SK-N-SH treated with all-trans-retinoic acid at 6 μM for 48 hours (cell line): ENCODE measurements around the gene MCAT.

ENCODE experiments used
- ARNTL ChIP-seq: fragments of 450-650 bp; formaldehyde crosslinking; IDR thresholded peaks from 2 replicates; pipeline ENCODE4 v1.5.0; 2020; ENCODE audit warnings: low read depth, mild to moderate bottlenecking, moderate library complexity, borderline replicate concordance
- ESRRG ChIP-seq: fragments of 250-450 bp; sonication (Bioruptor Pico); IDR thresholded peaks from 2 replicates; pipeline ENCODE4 v1.6.1; 2021; ENCODE audit warnings: mild to moderate bottlenecking
- ISL1 ChIP-seq: fragments of 250-450 bp; sonication (Bioruptor Pico); IDR thresholded peaks from 2 replicates; pipeline ENCODE4 v2.1.2; 2022; ENCODE audit warnings: mild to moderate bottlenecking, moderate library complexity
- PPARA ChIP-seq: fragments of 250-450 bp; sonication (Bioruptor Pico); IDR thresholded peaks from 2 replicates; pipeline ENCODE4 v1.5.0; 2020; ENCODE audit warnings: mild to moderate bottlenecking, borderline replicate concordance
- RARB ChIP-seq: fragments of 250-450 bp; sonication (Bioruptor Pico); IDR thresholded peaks from 2 replicates; pipeline ENCODE4 v1.8.0; 2021; ENCODE audit warnings: mild to moderate bottlenecking, moderate library complexity
- SNAI2 ChIP-seq: fragments of 250-450 bp; sonication (Bioruptor Pico); IDR thresholded peaks from 2 replicates; pipeline ENCODE4 v1.5.0; 2020; ENCODE audit warnings: mild to moderate bottlenecking, moderate library complexity
- TOX ChIP-seq: fragments of 250-450 bp; sonication (Bioruptor Pico); IDR thresholded peaks from 2 replicates; pipeline ENCODE4 v1.8.0; 2021; ENCODE audit warnings: mild to moderate bottlenecking, moderate library complexity, borderline replicate concordance
- ZNF565 ChIP-seq: fragments of 450-650 bp; formaldehyde crosslinking; conservative IDR thresholded peaks from 2 replicates; pipeline ENCODE4 v1.5.0; 2020; ENCODE audit warnings: low read depth, mild to moderate bottlenecking, moderate library complexity
- TF ChIP-seq, protein P1 (sequence below): fragments of 250-450 bp; sonication (Bioruptor Pico); IDR thresholded peaks from 2 replicates; pipeline ENCODE4 v1.8.0; 2020; ENCODE audit warnings: mild to moderate bottlenecking, moderate library complexity, borderline replicate concordance
- TF ChIP-seq, protein P2 (sequence below): fragments of 250-450 bp; sonication (Bioruptor Pico); IDR thresholded peaks from 2 replicates; pipeline ENCODE4 v1.5.1; 2021; ENCODE audit warnings: mild to moderate bottlenecking, moderate library complexity

DNA sequence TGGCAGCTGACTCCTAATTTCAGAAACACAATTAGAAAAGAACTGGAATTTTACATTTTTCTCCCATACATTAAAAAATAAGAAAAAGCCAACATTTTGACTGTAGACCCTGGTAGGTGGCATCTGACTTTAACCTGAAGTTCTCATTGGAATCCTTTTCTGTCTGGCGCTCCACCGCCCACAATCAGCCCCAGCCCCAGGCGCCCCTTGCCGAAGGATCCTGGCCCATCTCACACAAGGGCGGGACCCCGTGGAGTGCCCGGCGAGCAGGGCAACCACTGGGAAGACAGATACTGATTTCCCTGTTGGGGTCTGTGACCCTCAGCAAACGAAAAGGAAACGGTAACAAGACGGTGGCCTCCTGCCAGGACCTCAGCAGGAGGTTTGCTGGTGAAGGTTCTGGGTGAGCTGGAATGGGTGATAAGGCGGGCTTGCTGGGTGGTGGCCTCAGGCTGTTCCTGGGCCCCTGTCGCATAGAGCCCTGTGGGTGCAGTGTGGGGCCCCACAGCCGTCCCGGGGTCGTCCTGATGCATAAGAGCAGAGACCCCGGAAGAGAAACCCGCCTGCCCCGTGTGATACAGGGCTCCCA lies 23.9 kb upstream of the MCAT start:
- TF ChIP-seq PPARA (CRISPR knock-in tag) = no peak
- no peak for TF ChIP-seq ISL1 (CRISPR knock-in tag)
- no peak for TF ChIP-seq SNAI2 (CRISPR knock-in tag)
- TF ChIP-seq RARB = no peak
- TF ChIP-seq ARNTL (CRISPR knock-in tag) = no peak
- TF ChIP-seq TOX (CRISPR knock-in tag) = no peak
- TF ChIP-seq, protein P1, sequence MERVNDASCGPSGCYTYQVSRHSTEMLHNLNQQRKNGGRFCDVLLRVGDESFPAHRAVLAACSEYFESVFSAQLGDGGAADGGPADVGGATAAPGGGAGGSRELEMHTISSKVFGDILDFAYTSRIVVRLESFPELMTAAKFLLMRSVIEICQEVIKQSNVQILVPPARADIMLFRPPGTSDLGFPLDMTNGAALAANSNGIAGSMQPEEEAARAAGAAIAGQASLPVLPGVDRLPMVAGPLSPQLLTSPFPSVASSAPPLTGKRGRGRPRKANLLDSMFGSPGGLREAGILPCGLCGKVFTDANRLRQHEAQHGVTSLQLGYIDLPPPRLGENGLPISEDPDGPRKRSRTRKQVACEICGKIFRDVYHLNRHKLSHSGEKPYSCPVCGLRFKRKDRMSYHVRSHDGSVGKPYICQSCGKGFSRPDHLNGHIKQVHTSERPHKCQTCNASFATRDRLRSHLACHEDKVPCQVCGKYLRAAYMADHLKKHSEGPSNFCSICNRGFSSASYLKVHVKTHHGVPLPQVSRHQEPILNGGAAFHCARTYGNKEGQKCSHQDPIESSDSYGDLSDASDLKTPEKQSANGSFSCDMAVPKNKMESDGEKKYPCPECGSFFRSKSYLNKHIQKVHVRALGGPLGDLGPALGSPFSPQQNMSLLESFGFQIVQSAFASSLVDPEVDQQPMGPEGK (CRISPR knock-in tag) = no peak
- no peak for TF ChIP-seq ESRRG (CRISPR knock-in tag)
- TF ChIP-seq ZNF565 (CRISPR knock-in tag) = no peak
- TF ChIP-seq, protein P2, sequence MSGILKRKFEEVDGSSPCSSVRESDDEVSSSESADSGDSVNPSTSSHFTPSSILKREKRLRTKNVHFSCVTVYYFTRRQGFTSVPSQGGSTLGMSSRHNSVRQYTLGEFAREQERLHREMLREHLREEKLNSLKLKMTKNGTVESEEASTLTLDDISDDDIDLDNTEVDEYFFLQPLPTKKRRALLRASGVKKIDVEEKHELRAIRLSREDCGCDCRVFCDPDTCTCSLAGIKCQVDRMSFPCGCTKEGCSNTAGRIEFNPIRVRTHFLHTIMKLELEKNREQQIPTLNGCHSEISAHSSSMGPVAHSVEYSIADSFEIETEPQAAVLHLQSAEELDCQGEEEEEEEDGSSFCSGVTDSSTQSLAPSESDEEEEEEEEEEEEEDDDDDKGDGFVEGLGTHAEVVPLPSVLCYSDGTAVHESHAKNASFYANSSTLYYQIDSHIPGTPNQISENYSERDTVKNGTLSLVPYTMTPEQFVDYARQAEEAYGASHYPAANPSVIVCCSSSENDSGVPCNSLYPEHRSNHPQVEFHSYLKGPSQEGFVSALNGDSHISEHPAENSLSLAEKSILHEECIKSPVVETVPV (CRISPR knock-in tag) = no peak
